Measurements from ENCODE around the gene ZNF546.
"Not testable (repeated sequence)": the region's sequence is repeated elsewhere in the genome, so short reads cannot be mapped to it uniquely, and the experiment has no call there.

ZNF546 gene

GRCh38 chr19:39996811-39997637, at the start of gene ZNF546:
Gene ZNF546, plus strand, starts transcription at chr19:39997060. Its CDS starts 1,267 bp downstream, at chr19:39998327.
- DNase-seq (ENCODE audit: low read depth, low spot score): peak; percentile 43
- H3K27ac ChIP-seq: peak within 1 kb of the TSS; percentile 69

GRCh38 chr19:39949026-39949747, 47.7 kb upstream of the ZNF546 start:
- no peak for DNase-seq (ENCODE audit: low read depth, low spot score)

GRCh38 chr19:39951065-39951650, 45.7 kb upstream of the ZNF546 start:
- no peak for DNase-seq (ENCODE audit: low read depth, low spot score)
- H3K27ac ChIP-seq: no peak overlapping the region

More at GRCh38 chr19:39949026-39949747, 47.7 kb upstream of the ZNF546 start:
- no peak overlapping the region for H3K27ac ChIP-seq

GRCh38 chr19:39951686-39952085, 45.2 kb upstream of the ZNF546 start:
- DNase-seq (ENCODE audit: low read depth, low spot score): peak; percentile 31
- H3K27ac ChIP-seq: no peak overlapping the region

GRCh38 chr19:39953915-39954314, 42.9 kb upstream of the ZNF546 start:
- no peak overlapping the region for H3K27ac ChIP-seq
- DNase-seq (ENCODE audit: low read depth, low spot score): no peak

GRCh38 chr19:39957886-39958285, 39.0 kb upstream of the ZNF546 start:
- not testable (repeated sequence) for DNase-seq (ENCODE audit: low read depth, low spot score); H3K27ac ChIP-seq

GRCh38 chr19:39958942-39959341, 37.9 kb upstream of the ZNF546 start:
- DNase-seq (ENCODE audit: low read depth, low spot score); H3K27ac ChIP-seq: not testable (repeated sequence)

GRCh38 chr19:39959407-39959806, 37.5 kb upstream of the ZNF546 start:
- not testable (repeated sequence) for DNase-seq (ENCODE audit: low read depth, low spot score); H3K27ac ChIP-seq

GRCh38 chr19:39963898-39964297, 33.0 kb upstream of the ZNF546 start:
- no peak for DNase-seq (ENCODE audit: low read depth, low spot score)
- no peak overlapping the region for H3K27ac ChIP-seq

GRCh38 chr19:39966617-39967016, 30.2 kb upstream of the ZNF546 start:
- DNase-seq (ENCODE audit: low read depth, low spot score): no peak
- no peak overlapping the region for H3K27ac ChIP-seq

GRCh38 chr19:39967561-39967960, 29.3 kb upstream of the ZNF546 start:
- no peak for DNase-seq (ENCODE audit: low read depth, low spot score)
- H3K27ac ChIP-seq: no peak overlapping the region

- peak overlapping the region; percentile 67 for H3K27ac ChIP-seq
- DNase-seq (ENCODE audit: low read depth, low spot score): no peak
Measured at GRCh38 chr19:39968789-39969188, 28.1 kb upstream of the ZNF546 start.

- DNase-seq (ENCODE audit: low read depth, low spot score): peak; percentile 34
- H3K27ac ChIP-seq: peak overlapping the region; percentile 67
Measured at GRCh38 chr19:39969266-39969665, 27.6 kb upstream of the ZNF546 start.

GRCh38 chr19:39969681-39970424, 27.0 kb upstream of the ZNF546 start:
- peak overlapping the region; percentile 67 for H3K27ac ChIP-seq
- no peak for DNase-seq (ENCODE audit: low read depth, low spot score)

GRCh38 chr19:39970425-39970674, 26.5 kb upstream of the ZNF546 start:
- DNase-seq (ENCODE audit: low read depth, low spot score): no peak
- H3K27ac ChIP-seq: peak overlapping the region; percentile 67

- peak within 1 kb of the TSS; percentile 67 for H3K27ac ChIP-seq
- peak; percentile 97 for DNase-seq (ENCODE audit: low read depth, low spot score)
Measured at GRCh38 chr19:39970675-39971379, 26.0 kb upstream of the ZNF546 start, which contains the start of gene PSMC4. Gene PSMC4, plus strand, starts transcription at chr19:39971165. Its CDS starts 38 bp downstream, at chr19:39971203.

- peak overlapping the region; percentile 67 for H3K27ac ChIP-seq
- DNase-seq (ENCODE audit: low read depth, low spot score): no peak
Measured at GRCh38 chr19:39971380-39972035, 25.4 kb upstream of the ZNF546 start.

- H3K27ac ChIP-seq: no peak overlapping the region
- DNase-seq (ENCODE audit: low read depth, low spot score): no peak
Measured at GRCh38 chr19:39974377-39975155, 22.3 kb upstream of the ZNF546 start.

- no peak for DNase-seq (ENCODE audit: low read depth, low spot score)
- no peak overlapping the region for H3K27ac ChIP-seq
Measured at GRCh38 chr19:39982883-39983282, 14.0 kb upstream of the ZNF546 start.

All from epithelial cell of prostate (primary cell).